Smooth muscle cell (in vitro differentiated cells): ENCODE data around the gene GRK4. TPM values are rescaled to one million over a fixed set of nuclear protein-coding genes. Genes with fewer than 3 reads are reported as not detected.
A peak's percentile ranks its signal among the peaks of the same experiment; 100 is the strongest.
"Not testable (repeated sequence)": the region's sequence is repeated elsewhere in the genome, so short reads cannot be mapped to it uniquely, and the experiment has no call there.

Experiments used
- DNase-seq: peaks from one replicate; lab custom pipeline; 2025; ENCODE audit not compliant: unreplicated experiment; lab: John Stamatoyannopoulos, UW
- H2AFZ ChIP-seq: fragments of 200-600 bp; sonication (generic); 2 replicates; pipeline ENCODE4 v1.6.0; 2016; ENCODE audit warnings: antibody characterized with exemption, low read depth, mild to moderate bottlenecking
- H3F3A ChIP-seq: fragments of 200-600 bp; sonication (generic); 2 replicates; pipeline ENCODE4 v1.6.0; 2017; ENCODE audit warnings: antibody characterized with exemption, low read depth
- H3K27ac ChIP-seq: fragments of 200-600 bp; sonication (generic); 2 replicates; pipeline ENCODE4 v1.5.1; 2016; ENCODE audit warnings: low read depth, mild to moderate bottlenecking
- H3K27me3 ChIP-seq: fragments of 200-600 bp; sonication (generic); 2 replicates; pipeline ENCODE4 v1.6.1; 2016; ENCODE audit warnings: low read depth, mild to moderate bottlenecking
- H3K36me3 ChIP-seq: fragments of 200-600 bp; sonication (generic); 2 replicates; pipeline ENCODE4 v1.5.1; 2016; ENCODE audit warnings: low read depth
- H3K4me1 ChIP-seq: fragments of 200-600 bp; sonication (generic); 2 replicates; pipeline ENCODE4 v1.5.1; 2016; ENCODE audit warnings: low read depth
- H3K4me2 ChIP-seq: fragments of 200-600 bp; sonication (generic); 2 replicates; pipeline ENCODE4 v1.6.0; 2016; ENCODE audit warnings: mild to moderate bottlenecking
- H3K4me3 ChIP-seq: fragments of 200-600 bp; sonication (generic); 2 replicates; pipeline ENCODE4 v1.5.1; 2016; ENCODE audit warnings: mild to moderate bottlenecking
- H3K79me2 ChIP-seq: fragments of 200-600 bp; sonication (generic); 2 replicates; pipeline ENCODE4 v1.6.0; 2016; ENCODE audit warnings: low read depth, mild to moderate bottlenecking
- H3K9ac ChIP-seq: fragments of 200-600 bp; sonication (generic); 2 replicates; pipeline ENCODE4 v1.6.0; 2016; ENCODE audit warnings: low read depth
- H3K9me3 ChIP-seq: fragments of 200-600 bp; sonication (generic); replicated peaks from 2 replicates; pipeline ENCODE4 v1.5.1; 2016; ENCODE audit warnings: low read depth
- H4K20me1 ChIP-seq: fragments of 200-600 bp; sonication (generic); 2 replicates; pipeline ENCODE4 v1.6.0; 2016; ENCODE audit warnings: low read depth
- CTCF ChIP-seq: fragments of 200-600 bp; sonication (generic); IDR thresholded peaks from 2 replicates; pipeline ENCODE4 v1.5.1; 2017; ENCODE audit warnings: borderline replicate concordance, mild to moderate bottlenecking, antibody characterized with exemption; ENCODE audit not compliant: insufficient read depth, poor library complexity, severe bottlenecking
- WGBS: methylation state at CpG from one replicate; pipeline ENCODE4 v1.1.7; 2016; ENCODE audit warnings: low lambda C conversion rate; 5-methylcytosine and 5-hydroxymethylcytosine counted together
- polyA plus RNA-seq: library from polyadenylated mRNA; unstranded; fragments of >200 nt; fragmentation: Nextera tagmentation; extraction: Ambion mirVana; gene quantifications from 2 replicates; pipeline ENCODE4 v1.2.1, GENCODE V29; 2016
- total RNA-seq: library from RNA; depleted of rRNA; stranded (reverse); fragments of >200 nt; gene quantifications from 2 replicates; pipeline ENCODE4 v1.2.3, GENCODE V29; 2014

GRK4 gene
- total and polyA plus RNA-seq, 2 experiments from 2014 or later, result 5.2 to 6.9 TPM

GRCh38 chr4:2918714-2919113 lies 44.7 kb upstream of the GRK4 start:
- not testable (repeated sequence) for H2AFZ ChIP-seq, H3K4me2 ChIP-seq, H4K20me1 ChIP-seq, DNase-seq, H3K9ac ChIP-seq, H3K27ac ChIP-seq, H3K36me3 ChIP-seq, H3F3A ChIP-seq, H3K9me3 ChIP-seq, H3K27me3 ChIP-seq, H3K4me3 ChIP-seq
- Histone ChIP-seq H3K79me2 (peaks cover 53% of the 10 kb centered on the region), H3K4me1 (peaks cover 12% of the 10 kb centered on the region)
- WGBS, result 97% methylated on average over 8 of the region's 8 CpGs

GRCh38 chr4:2922453-2923101 lies 40.8 kb upstream of the GRK4 start:
- H2AFZ ChIP-seq, H3K9me3 ChIP-seq, H3F3A ChIP-seq, H3K4me3 ChIP-seq, DNase-seq, H3K36me3 ChIP-seq, H4K20me1 ChIP-seq, H3K27me3 ChIP-seq: not testable (repeated sequence)
- Histone ChIP-seq H3K27ac (peak overlapping the region; percentile 91), H3K9ac (peak overlapping the region; percentile 61), H3K4me2 (peak overlapping the region; percentile 54), H3K4me1 (peaks cover 12% of the 10 kb centered on the region), H3K79me2 (peaks cover 38% of the 10 kb centered on the region)
- WGBS, result 45% methylated on average over 7 of the region's 7 CpGs

GRCh38 chr4:2923141-2923551 lies 40.2 kb upstream of the GRK4 start:
- no peaks in the 10 kb centered on the region for H3K36me3 ChIP-seq
- H4K20me1 ChIP-seq, result peaks cover 8% of the 10 kb centered on the region
- no peak for DNase-seq
- no peaks in the 10 kb centered on the region for H3K27me3 ChIP-seq
- TF ChIP-seq CTCF, result no peak
- no peak overlapping the region for H3K4me3 ChIP-seq
- H3F3A ChIP-seq, result no peaks in the 10 kb centered on the region
- H3K9me3 ChIP-seq, result no peaks in the 10 kb centered on the region
- peak overlapping the region; percentile 91 for H3K27ac ChIP-seq
- H3K79me2 ChIP-seq, result peaks cover 32% of the 10 kb centered on the region
- peak overlapping the region; percentile 54 for H3K4me2 ChIP-seq
- H3K9ac ChIP-seq, result peak overlapping the region; percentile 61
- H3K4me1 ChIP-seq, result peaks cover 12% of the 10 kb centered on the region
- WGBS, result 73% methylated on average over 10 of the region's 10 CpGs
- no peak overlapping the region for H2AFZ ChIP-seq

- H3K4me3 ChIP-seq, result no peak overlapping the region
- WGBS, result 96% methylated on average over 16 of the region's 16 CpGs
- H3F3A ChIP-seq, result no peaks in the 10 kb centered on the region
- H3K9ac ChIP-seq, result peak overlapping the region; percentile 61
- H3K27me3 ChIP-seq, result no peaks in the 10 kb centered on the region
- H3K79me2 ChIP-seq, result peaks cover 26% of the 10 kb centered on the region
- H3K4me1 ChIP-seq, result peaks cover 12% of the 10 kb centered on the region
- no peak overlapping the region for H3K4me2 ChIP-seq
- peaks cover 8% of the 10 kb centered on the region for H4K20me1 ChIP-seq
- H3K36me3 ChIP-seq, result no peaks in the 10 kb centered on the region
- DNase-seq, result no peak
- no peak for TF ChIP-seq CTCF
- H3K27ac ChIP-seq, result peak overlapping the region; percentile 91
- H3K9me3 ChIP-seq, result no peaks in the 10 kb centered on the region
- H2AFZ ChIP-seq, result no peak overlapping the region
Observed at GRCh38 chr4:2923668-2924173, 39.6 kb upstream of the GRK4 start.
